HepG2 (cell line): ENCODE results near the gene CPT1A. TPM values are rescaled to one million over a fixed set of nuclear protein-coding genes. Genes with fewer than 3 reads are reported as not detected.

Experiments used
- CCDC6 ChIP-seq: sonication (generic); formaldehyde crosslinking; IDR thresholded peaks from 2 replicates; pipeline ENCODE4 v1.8.1; 2022; ENCODE audit warnings: mild to moderate bottlenecking, missing genetic modification reagents, moderate library complexity
- DNMT3B ChIP-seq: conservative IDR thresholded peaks from 2 replicates; pipeline ENCODE4 v1.6.1; 2016; ENCODE audit warnings: missing biosample characterization, control low read depth
- EP300 ChIP-seq, 3 experiments: sonication (generic) in 1 of 3; formaldehyde crosslinking in 1 of 3; IDR thresholded peaks; 2 replicates each; pipeline versions ENCODE4 v1.5.1 to v1.6.1; 2011 to 2020; ENCODE audit warnings: low read depth in 2 of 3, low read length in 2 of 3, borderline replicate concordance in 1 of 3, improper control_type of control experiment in 1 of 3, mild to moderate bottlenecking in 1 of 3, missing genetic modification reagents in 1 of 3, moderate library complexity in 1 of 3
- FOXJ3 ChIP-seq: sonication (generic); formaldehyde crosslinking; IDR thresholded peaks from 2 replicates; pipeline ENCODE4 v1.4.0; 2020; ENCODE audit warnings: missing genetic modification reagents, mild to moderate bottlenecking, borderline replicate concordance
- KLF16 ChIP-seq, 2 experiments: sonication (generic) in 1 of 2; formaldehyde crosslinking in 1 of 2; IDR thresholded peaks; 2 replicates each; pipeline versions ENCODE4 v1.6.1 to v1.8.0; 2016 to 2023; ENCODE audit warnings: missing genetic modification reagents in 2 of 2, missing compliant biosample characterization in 1 of 2
- KMT2A ChIP-seq: sonication (generic); formaldehyde crosslinking; IDR thresholded peaks from 2 replicates; pipeline ENCODE4 v1.4.0; 2020; ENCODE audit warnings: missing genetic modification reagents
- MAFK ChIP-seq, 2 experiments: IDR thresholded peaks in 1 of 2; conservative IDR thresholded peaks in 1 of 2; 2 replicates each; pipeline ENCODE4 v1.6.1; 2011; ENCODE audit warnings: improper control_type of control experiment in 2 of 2, low read length in 2 of 2
- MED13 ChIP-seq: sonication (generic); formaldehyde crosslinking; IDR thresholded peaks from 2 replicates; pipeline ENCODE4 v1.5.0; 2020; ENCODE audit warnings: missing genetic modification reagents
- NCOR1 ChIP-seq: fragments of 200-600 bp; sonication (generic); IDR thresholded peaks from 2 replicates; pipeline ENCODE4 v1.7.0; 2017; ENCODE audit warnings: antibody characterized with exemption, low read length, borderline replicate concordance
- NFKB2 ChIP-seq: sonication (generic); formaldehyde crosslinking; IDR thresholded peaks from 2 replicates; pipeline ENCODE4 v1.4.0; 2020; ENCODE audit warnings: missing genetic modification reagents, borderline replicate concordance
- PITX1 ChIP-seq: sonication (generic); formaldehyde crosslinking; IDR thresholded peaks from 2 replicates; pipeline ENCODE4 v1.5.1; 2020; ENCODE audit warnings: mild to moderate bottlenecking, missing genetic modification reagents
- RNF2 ChIP-seq: fragments of 450-650 bp; conservative IDR thresholded peaks from 2 replicates; pipeline ENCODE4 v1.6.1; 2016; ENCODE audit warnings: low read depth
- SALL2 ChIP-seq: sonication (generic); formaldehyde crosslinking; IDR thresholded peaks from 2 replicates; pipeline ENCODE4 v1.8.1; 2023; ENCODE audit warnings: mild to moderate bottlenecking, missing genetic modification reagents, inconsistent platforms
- TAF15 ChIP-seq: fragments of 200-400 bp; formaldehyde crosslinking; IDR thresholded peaks from one replicate; pipeline ENCODE4 v1.6.1; 2018; ENCODE audit warnings: mild to moderate bottlenecking, low read depth, low read length; ENCODE audit not compliant: poor library complexity, severe bottlenecking
- TARDBP ChIP-seq: sonication (generic); formaldehyde crosslinking; IDR thresholded peaks from 2 replicates; pipeline ENCODE4 v1.8.0; 2022; ENCODE audit warnings: mild to moderate bottlenecking, missing genetic modification reagents
- TEF ChIP-seq: sonication (generic); formaldehyde crosslinking; IDR thresholded peaks from 2 replicates; pipeline ENCODE4 v1.5.0; 2020; ENCODE audit warnings: missing genetic modification reagents
- TRIM24 ChIP-seq: sonication (generic); formaldehyde crosslinking; IDR thresholded peaks from 2 replicates; pipeline ENCODE4 v1.8.0; 2022; ENCODE audit warnings: mild to moderate bottlenecking, missing genetic modification reagents
- ZBTB26 ChIP-seq: IDR thresholded peaks from 2 replicates; pipeline ENCODE4 v1.6.1; 2016; ENCODE audit warnings: missing compliant biosample characterization, missing genetic modification reagents, borderline replicate concordance
- ZFP90 ChIP-seq: sonication (generic); formaldehyde crosslinking; IDR thresholded peaks from 2 replicates; pipeline ENCODE4 v1.8.0; 2022; ENCODE audit warnings: missing genetic modification reagents, mild to moderate bottlenecking, inconsistent platforms, borderline replicate concordance
- ZMYM3 ChIP-seq: sonication (generic); formaldehyde crosslinking; IDR thresholded peaks from 2 replicates; pipeline ENCODE4 v1.5.1; 2020; ENCODE audit warnings: mild to moderate bottlenecking, missing genetic modification reagents
- ZNF280D ChIP-seq: sonication (generic); formaldehyde crosslinking; IDR thresholded peaks from 2 replicates; pipeline ENCODE4 v1.5.1; 2020; ENCODE audit warnings: mild to moderate bottlenecking, missing genetic modification reagents
- ZNF556 ChIP-seq: sonication (generic); formaldehyde crosslinking; IDR thresholded peaks from 2 replicates; pipeline ENCODE4 v1.4.0; 2020; ENCODE audit warnings: mild to moderate bottlenecking, missing genetic modification reagents, borderline replicate concordance
- ZNF580 ChIP-seq: IDR thresholded peaks from 2 replicates; pipeline ENCODE4 v1.6.1; 2016; ENCODE audit warnings: low read depth, borderline replicate concordance
- ZNF788 ChIP-seq: sonication (generic); formaldehyde crosslinking; IDR thresholded peaks from 2 replicates; pipeline ENCODE4 v1.5.0; 2020; ENCODE audit warnings: mild to moderate bottlenecking, missing genetic modification reagents, borderline replicate concordance
- polyA plus RNA-seq, 8 experiments: library from polyadenylated mRNA; depleted of rRNA in 3 of 8; stranded (reverse) in 7 of 8; unstranded in 1 of 8; fragments of >200 nt; fragmentation: Illumina TruSeq in 4 of 8; extraction: Trizol in 4 of 8; gene quantifications; 2 replicates each; pipeline versions ENCODE4 v1.2.1 to v1.2.3, GENCODE V29; 2011 to 2016; ENCODE audit warnings: low read depth in 4 of 8, missing spikeins in 1 of 8, mixed read lengths in 1 of 8; ENCODE audit not compliant: insufficient read depth in 1 of 8
- total RNA-seq, 5 experiments: library from RNA; depleted of rRNA; stranded (reverse); fragments of >200 nt; fragmentation: Illumina TruSeq; extraction: Trizol; gene quantifications; 2 replicates each; pipeline ENCODE4 v1.2.3, GENCODE V29; 2016; ENCODE audit warnings: low read depth in 1 of 5

Gene CPT1A
- total and polyA plus RNA-seq, 2 of the 13 experiments (the other 11 are each of a cell fraction or from before 2014, with no cell fraction given), result 7.0 to 7.1 TPM

- TF ChIP-seq MED13 (peak; percentile 62; the same call in 1 of the 2 replicates), FOXJ3 (CRISPR knock-in tag) (peak; percentile 90), TARDBP (CRISPR knock-in tag) (peak; percentile 98), ZBTB26 (peak; percentile 94), MAFK (conservative IDR thresholded peaks at IDR 0.05 in 1 of 2, IDR thresholded peaks at IDR 0.05 in 1 of 2; ENCODE audit: low read length in 2 of 2) (peak; percentile 85 to 90), NFKB2 (peak; percentile 46; the same call in 1 of the 2 replicates), NCOR1 (peak; percentile 90; the same call in 1 of the 2 replicates), RNF2 (0 out of 2 replicates have a peak, but pooled peaks have one; percentile 12), ZMYM3 (CRISPR knock-in tag) (peak; percentile 96), KMT2A (peak; percentile 31; the same call in 1 of the 2 replicates), CCDC6 (CRISPR knock-in tag) (peak; percentile 77; the same call in 1 of the 2 replicates), ZNF280D (CRISPR knock-in tag) (peak; percentile 94), DNMT3B (CRISPR knock-in tag) (peak; percentile 69; the same call in 1 of the 2 replicates), KLF16 (CRISPR knock-in tag; IDR thresholded peaks at IDR 0.05) (peak in 1 of 2 experiments; percentile 83; a peak in 2 of 4 replicates), EP300 (IDR thresholded peaks at IDR 0.05; ENCODE audit: low read depth in 2 of 2, low read length in 2 of 2) (peak; percentile 89 to 93), EP300 (CRISPR knock-in tag; IDR thresholded peaks at IDR 0.05; ENCODE audit: borderline replicate concordance) (peak; percentile 92), ZNF788 (peak; percentile 96; the same call in 1 of the 2 replicates), ZFP90 (CRISPR knock-in tag) (peak; percentile 74; the same call in 1 of the 2 replicates), TRIM24 (CRISPR knock-in tag) (peak; percentile 69; the same call in 1 of the 2 replicates), ZNF580 (CRISPR knock-in tag) (peak; percentile 92; the same call in 1 of the 2 replicates), TEF (CRISPR knock-in tag) (no peak), SALL2 (peak; percentile 20; the same call in 1 of the 2 replicates), ZNF556 (CRISPR knock-in tag) (peak; percentile 87), PITX1 (CRISPR knock-in tag) (peak; percentile 95), TAF15 (no peak)
Observed at GRCh38 chr11:68845351-68846002, 3.8 kb upstream of the CPT1A start (continued).
